Neural crest cell (in vitro differentiated cells): ENCODE measurements around the gene IKZF4. TPM values are rescaled to one million over a fixed set of nuclear protein-coding genes. Genes with fewer than 3 reads are reported as not detected.

Source experiments
- DNase-seq: peaks from one replicate; pipeline ENCODE4 v3.0.0; 2021; ENCODE audit warnings: low read depth, mixed read lengths, low spot score
- H3K27ac Mint-ChIP-seq: one replicate; pipeline ENCODE4 v1.8.0; 2021; ENCODE audit warnings: mild to moderate bottlenecking, mixed read lengths; ENCODE audit not compliant: unreplicated experiment
- H3K27me3 Mint-ChIP-seq: 2 replicates; pipeline ENCODE4 v1.8.0; 2021; ENCODE audit warnings: low read depth, mild to moderate bottlenecking, mixed read lengths
- H3K36me3 Mint-ChIP-seq: 2 replicates; pipeline ENCODE4 v1.8.0; 2021; ENCODE audit warnings: low read depth, mild to moderate bottlenecking, mixed read lengths
- H3K4me1 Mint-ChIP-seq: 2 replicates; pipeline ENCODE4 v1.8.0; 2021; ENCODE audit warnings: mixed read lengths
- H3K4me3 Mint-ChIP-seq: one replicate; pipeline ENCODE4 v1.8.0; 2021; ENCODE audit warnings: mild to moderate bottlenecking, mixed read lengths
- H3K9me3 Mint-ChIP-seq: 2 replicates; pipeline ENCODE4 v1.8.0; 2021; ENCODE audit warnings: mixed read lengths
- total RNA-seq: library from RNA; stranded (reverse); gene quantifications from 2 replicates; pipeline ENCODE4 v1.2.1, GENCODE V29; 2021
- TF ChIP-seq, protein P1 (sequence below): fragments of 200-600 bp; sonication (generic); conservative IDR thresholded peaks from 2 replicates; pipeline ENCODE4 v1.5.0; 2021; ENCODE audit warnings: antibody characterized with exemption, mild to moderate bottlenecking

The IKZF4 gene
- total RNA-seq, 1 donor from 2014 or later: 42.3 TPM

GRCh38 chr12:56021889-56022497 is 1.1 kb downstream of the IKZF4 start:
- H3K9me3 Mint-ChIP-seq: no peaks in the 10 kb centered on the region
- peaks cover 56% of the 10 kb centered on the region for H3K4me1 Mint-ChIP-seq
- no peak for DNase-seq
- H3K27me3 Mint-ChIP-seq: no peaks in the 10 kb centered on the region
- TF ChIP-seq, protein P1, sequence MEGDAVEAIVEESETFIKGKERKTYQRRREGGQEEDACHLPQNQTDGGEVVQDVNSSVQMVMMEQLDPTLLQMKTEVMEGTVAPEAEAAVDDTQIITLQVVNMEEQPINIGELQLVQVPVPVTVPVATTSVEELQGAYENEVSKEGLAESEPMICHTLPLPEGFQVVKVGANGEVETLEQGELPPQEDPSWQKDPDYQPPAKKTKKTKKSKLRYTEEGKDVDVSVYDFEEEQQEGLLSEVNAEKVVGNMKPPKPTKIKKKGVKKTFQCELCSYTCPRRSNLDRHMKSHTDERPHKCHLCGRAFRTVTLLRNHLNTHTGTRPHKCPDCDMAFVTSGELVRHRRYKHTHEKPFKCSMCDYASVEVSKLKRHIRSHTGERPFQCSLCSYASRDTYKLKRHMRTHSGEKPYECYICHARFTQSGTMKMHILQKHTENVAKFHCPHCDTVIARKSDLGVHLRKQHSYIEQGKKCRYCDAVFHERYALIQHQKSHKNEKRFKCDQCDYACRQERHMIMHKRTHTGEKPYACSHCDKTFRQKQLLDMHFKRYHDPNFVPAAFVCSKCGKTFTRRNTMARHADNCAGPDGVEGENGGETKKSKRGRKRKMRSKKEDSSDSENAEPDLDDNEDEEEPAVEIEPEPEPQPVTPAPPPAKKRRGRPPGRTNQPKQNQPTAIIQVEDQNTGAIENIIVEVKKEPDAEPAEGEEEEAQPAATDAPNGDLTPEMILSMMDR: no peak
- peak overlapping the region; percentile 100 for H3K27ac Mint-ChIP-seq
- peak overlapping the region; percentile 95 for H3K4me3 Mint-ChIP-seq
- H3K36me3 Mint-ChIP-seq: peaks cover 10% of the 10 kb centered on the region

GRCh38 chr12:56028511-56029165 is 7.8 kb downstream of the IKZF4 start:
- Mint-ChIP-seq H3K9me3 (no peaks in the 10 kb centered on the region), H3K4me3 (peak overlapping the region; percentile 20), H3K4me1 (peaks cover 9% of the 10 kb centered on the region), H3K27me3 (no peaks in the 10 kb centered on the region), H3K36me3 (peaks cover 34% of the 10 kb centered on the region), H3K27ac (no peak overlapping the region)
- TF ChIP-seq, protein P1: no peak
- no peak for DNase-seq

GRCh38 chr12:56029166-56029519 is 8.3 kb downstream of the IKZF4 start:
- Mint-ChIP-seq H3K9me3 (no peaks in the 10 kb centered on the region), H3K36me3 (peaks cover 34% of the 10 kb centered on the region), H3K27ac (no peak overlapping the region), H3K4me3 (no peak overlapping the region), H3K27me3 (no peaks in the 10 kb centered on the region), H3K4me1 (peaks cover 5% of the 10 kb centered on the region)
- DNase-seq: no peak
- TF ChIP-seq, protein P1: no peak

DNA sequence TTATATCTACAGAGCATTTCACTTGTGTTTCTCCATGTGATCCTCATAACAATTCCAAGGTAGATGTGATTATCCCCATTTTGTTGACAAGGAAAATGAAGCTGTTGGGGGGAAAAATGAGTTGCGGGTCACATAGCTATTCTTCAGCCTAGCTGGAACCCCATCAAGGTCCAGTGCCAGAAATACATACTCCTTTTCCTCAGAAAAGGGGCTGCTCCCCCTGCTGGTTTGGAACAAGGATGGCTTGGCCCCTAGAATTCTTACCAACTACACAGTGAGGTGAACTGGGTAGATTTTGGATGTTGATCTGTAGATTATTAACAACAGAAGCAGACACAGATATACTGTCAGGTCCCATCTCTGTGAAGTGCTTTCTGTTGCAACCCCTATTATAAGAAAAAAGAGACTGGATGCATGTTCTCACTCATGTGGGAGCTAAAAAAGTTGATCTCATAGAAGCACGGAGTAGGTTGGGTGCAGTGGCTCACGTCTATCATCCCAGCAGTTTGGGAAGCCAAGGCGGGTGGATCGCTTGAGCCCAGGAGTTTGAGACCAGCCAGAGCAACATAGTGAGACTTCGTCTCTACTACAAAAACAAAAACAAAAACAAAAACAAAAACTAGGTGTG is 8.9 kb downstream of the IKZF4 start:
- Mint-ChIP-seq H3K9me3 (no peaks in the 10 kb centered on the region), H3K36me3 (peaks cover 34% of the 10 kb centered on the region), H3K4me3 (peak overlapping the region; percentile 15), H3K27ac (no peak overlapping the region), H3K4me1 (peaks cover 5% of the 10 kb centered on the region), H3K27me3 (no peaks in the 10 kb centered on the region)
- TF ChIP-seq, protein P1: peak; percentile 77
- peak; percentile 45 for DNase-seq

- Mint-ChIP-seq H3K4me3 (no peak overlapping the region), H3K9me3 (no peaks in the 10 kb centered on the region), H3K36me3 (peaks cover 36% of the 10 kb centered on the region), H3K4me1 (peaks cover 5% of the 10 kb centered on the region), H3K27me3 (no peaks in the 10 kb centered on the region), H3K27ac (no peak overlapping the region)
- TF ChIP-seq, protein P1: no peak
- DNase-seq: no peak
Observed at GRCh38 chr12:56031987-56032386, 11.1 kb downstream of the IKZF4 start.
